HL-60 (cell line): ENCODE measurements around the gene MPDU1.

Source experiments
- CTCF ChIP-seq: IDR thresholded peaks from one replicate; pipeline ENCODE4 v1.5.1; 2011; ENCODE audit warnings: low read length, control low read depth, inconsistent platforms; ENCODE audit not compliant: insufficient read depth
- GABPA ChIP-seq: IDR thresholded peaks from 2 replicates; pipeline ENCODE4 v1.6.1; 2012; ENCODE audit warnings: low read depth
- POLR2AphosphoS5 ChIP-seq: IDR thresholded peaks from 2 replicates; pipeline ENCODE4 v1.6.1; 2012; ENCODE audit warnings: low read depth
- REST ChIP-seq: IDR thresholded peaks from 2 replicates; pipeline ENCODE4 v1.6.1; 2012; ENCODE audit warnings: low read depth; ENCODE audit not compliant: insufficient replicate concordance
- SPI1 ChIP-seq: IDR thresholded peaks from 2 replicates; pipeline ENCODE4 v1.6.1; 2012; ENCODE audit warnings: low read depth, mild to moderate bottlenecking, borderline replicate concordance

GRCh38 chr17:7549401-7550055, 34.1 kb upstream of the MPDU1 start:
- TF ChIP-seq CTCF: no peak
- no peak for TF ChIP-seq POLR2AphosphoS5
- no peak for TF ChIP-seq REST
- TF ChIP-seq GABPA: no peak
- TF ChIP-seq SPI1: no peak
